Measurements from ENCODE around the gene PLBD1.

DNA sequence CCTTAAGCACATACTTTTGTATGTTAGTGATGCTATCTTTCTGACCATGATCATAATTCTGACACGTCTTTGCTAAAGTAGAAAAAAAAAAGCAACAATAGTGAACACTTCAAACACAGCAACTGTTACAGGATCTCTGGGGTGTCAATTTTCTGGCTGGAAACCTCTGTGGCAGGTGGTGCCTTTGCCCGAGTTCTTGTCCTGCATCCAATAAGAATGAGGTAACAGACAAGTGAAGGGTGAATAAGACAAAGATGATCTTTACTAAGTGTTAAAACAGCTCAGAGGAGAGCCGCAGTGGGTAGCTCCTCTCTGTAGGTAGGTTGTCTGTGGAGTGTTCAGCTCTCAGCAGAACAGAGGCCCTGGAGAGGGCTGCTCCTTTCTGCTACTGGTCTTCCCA lies 20.9 kb upstream of the PLBD1 start:
- TF ChIP-seq CTCF (IDR thresholded peaks at IDR 0.05; ENCODE audit: insufficient read depth, low read length, poor library complexity, severe bottlenecking) (no peak), EZH2phosphoT487 (conservative IDR thresholded peaks at IDR 0.05; ENCODE audit: low read length) (no peak)

All from SU-DHL-6 (cell line).